HUES48 (cell line): Measurements from ENCODE around the gene VPS11.
"Not testable (repeated sequence)": the region's sequence is repeated elsewhere in the genome, so short reads cannot be mapped to it uniquely, and the experiment has no call there.

Experiments
- H3K27ac ChIP-seq: one replicate; pipeline ENCODE4 v1.7.0; 2013; ENCODE audit warnings: low read depth, low read length, inconsistent platforms
- H3K27me3 ChIP-seq: 2 replicates; pipeline ENCODE4 v1.6.1; 2013; ENCODE audit warnings: mild to moderate bottlenecking, low read length; ENCODE audit not compliant: control insufficient read depth, insufficient read depth
- H3K36me3 ChIP-seq: 2 replicates; pipeline ENCODE4 v1.6.1; 2013; ENCODE audit warnings: low read length; ENCODE audit not compliant: control insufficient read depth, insufficient read depth
- H3K4me1 ChIP-seq: 2 replicates; pipeline ENCODE4 v1.6.1; 2013; ENCODE audit warnings: mild to moderate bottlenecking, low read length; ENCODE audit not compliant: control insufficient read depth, insufficient read depth
- H3K4me3 ChIP-seq: 2 replicates; pipeline ENCODE4 v1.5.1; 2013; ENCODE audit warnings: mild to moderate bottlenecking, low read depth, low read length
- H3K9ac ChIP-seq: 2 replicates; pipeline ENCODE4 v1.6.1; 2013; ENCODE audit warnings: mild to moderate bottlenecking, low read depth, low read length, moderate library complexity
- H3K9me3 ChIP-seq: 2 replicates; pipeline ENCODE4 v1.6.1; 2013; ENCODE audit warnings: low read length; ENCODE audit not compliant: control insufficient read depth, insufficient read depth

VPS11 gene

DNA sequence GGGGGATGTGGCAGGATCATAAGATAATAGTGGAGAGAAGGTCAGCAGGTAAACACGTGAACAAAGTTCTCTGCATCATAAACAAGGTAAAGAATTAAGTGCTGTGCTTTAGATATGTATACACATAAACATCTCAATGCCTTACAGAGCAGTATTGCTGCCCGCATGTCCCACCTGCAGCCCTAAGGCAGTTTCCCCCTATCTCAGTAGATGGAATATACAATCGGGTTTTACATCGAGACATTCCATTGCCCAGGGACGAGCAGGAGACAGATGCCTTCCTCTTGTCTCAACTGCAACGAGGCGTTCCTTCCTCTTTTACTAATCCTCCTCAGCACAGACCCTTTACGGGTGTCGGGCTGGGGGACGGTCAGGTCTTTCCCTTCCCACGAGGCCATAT, 28.1 kb upstream of the VPS11 start:
- H3K9ac ChIP-seq, H3K4me3 ChIP-seq, H3K36me3 ChIP-seq, H3K9me3 ChIP-seq, H3K27ac ChIP-seq, H3K27me3 ChIP-seq, H3K4me1 ChIP-seq: not testable (repeated sequence)

DNA sequence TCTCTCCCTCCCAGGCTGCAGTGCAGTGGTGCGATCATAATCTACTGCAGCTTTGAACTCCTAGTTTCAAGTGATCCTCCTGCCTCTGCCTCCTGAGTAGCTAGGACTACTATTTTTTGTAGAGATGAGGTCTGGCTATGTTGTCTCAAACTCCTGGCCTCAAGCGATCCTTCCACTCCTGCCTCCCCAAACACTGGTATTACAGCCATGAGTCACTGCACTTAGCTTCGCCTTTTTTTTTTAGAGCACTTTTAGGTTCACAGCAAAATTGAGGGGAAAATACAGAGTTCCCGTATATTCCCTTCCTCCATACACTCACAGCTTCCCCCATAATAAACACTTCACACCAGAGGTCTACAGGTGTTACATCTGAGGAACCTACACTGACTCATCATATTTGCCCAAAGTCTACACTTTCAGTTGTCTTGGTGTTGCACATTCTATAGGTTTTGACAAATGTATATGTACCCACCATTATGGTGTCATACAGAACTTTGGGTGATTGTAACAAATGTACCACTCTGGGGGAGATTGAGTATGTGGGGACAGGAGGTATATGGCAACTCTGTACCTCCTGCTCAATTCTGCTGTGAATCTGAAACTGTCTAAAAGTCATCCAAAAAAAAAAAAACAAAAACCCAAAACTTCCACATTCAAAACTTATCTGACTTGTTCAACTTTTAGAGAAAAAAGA, 25.6 kb upstream of the VPS11 start:
- H3K9ac ChIP-seq = no peak overlapping the region
- no peak overlapping the region for H3K4me3 ChIP-seq
- H3K36me3 ChIP-seq = peaks cover 27% of the 10 kb centered on the region
- no peak overlapping the region for H3K27ac ChIP-seq
- no peaks in the 10 kb centered on the region for H3K9me3 ChIP-seq
- H3K4me1 ChIP-seq = peaks cover 6% of the 10 kb centered on the region; the same call in 1 of the 2 replicates
- no peaks in the 10 kb centered on the region for H3K27me3 ChIP-seq

DNA sequence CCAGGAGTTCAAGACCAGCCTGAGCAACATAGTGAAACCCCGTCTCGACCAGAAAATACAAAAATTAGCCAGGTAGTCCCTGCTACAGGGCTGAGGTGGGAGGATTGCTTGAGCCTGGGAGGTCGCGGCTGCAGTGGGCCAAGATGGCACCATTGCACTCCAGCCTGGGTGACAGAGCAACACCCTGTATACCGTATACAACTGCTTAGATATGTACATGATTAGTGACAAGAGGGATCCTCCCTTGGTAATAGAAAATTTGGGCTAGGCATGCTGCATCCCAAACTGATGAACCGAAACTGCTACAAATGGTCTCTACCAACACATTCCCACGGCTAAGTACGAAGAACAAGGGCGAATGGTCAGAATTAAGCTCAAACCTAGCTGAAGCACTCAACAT, 24.7 kb upstream of the VPS11 start:
- no peaks in the 10 kb centered on the region for H3K27me3 ChIP-seq
- no peaks in the 10 kb centered on the region for H3K9me3 ChIP-seq
- H3K4me3 ChIP-seq = no peak overlapping the region
- H3K4me1 ChIP-seq = peaks cover 6% of the 10 kb centered on the region; the same call in 1 of the 2 replicates
- no peak overlapping the region for H3K27ac ChIP-seq
- H3K9ac ChIP-seq = no peak overlapping the region
- H3K36me3 ChIP-seq = peaks cover 37% of the 10 kb centered on the region

DNA sequence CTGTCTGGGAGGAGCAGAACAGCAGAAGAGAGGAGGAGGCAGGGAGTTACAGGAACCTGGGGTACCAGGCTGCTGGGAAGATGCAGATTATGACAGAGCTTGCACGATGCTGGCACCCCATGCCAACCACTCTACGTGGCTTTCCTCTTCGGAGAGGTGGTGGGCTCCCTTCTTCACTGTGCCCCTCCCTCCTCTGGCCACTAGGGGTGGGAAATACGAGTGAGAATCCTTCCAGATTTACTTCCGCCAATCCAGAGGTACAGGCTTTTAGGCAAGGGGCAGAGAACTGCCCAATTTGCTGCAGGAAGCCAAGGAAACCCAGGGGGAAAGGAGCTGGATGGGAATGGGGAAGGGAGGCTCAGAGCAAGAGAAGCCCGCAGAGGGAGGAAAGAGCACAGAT, 22.9 kb upstream of the VPS11 start:
- Histone ChIP-seq H3K36me3 (peaks cover 55% of the 10 kb centered on the region), H3K4me1 (peaks cover 6% of the 10 kb centered on the region; the same call in 1 of the 2 replicates), H3K9me3 (no peaks in the 10 kb centered on the region), H3K9ac (no peak overlapping the region), H3K27me3 (no peaks in the 10 kb centered on the region), H3K4me3 (no peak overlapping the region), H3K27ac (no peak overlapping the region)

DNA sequence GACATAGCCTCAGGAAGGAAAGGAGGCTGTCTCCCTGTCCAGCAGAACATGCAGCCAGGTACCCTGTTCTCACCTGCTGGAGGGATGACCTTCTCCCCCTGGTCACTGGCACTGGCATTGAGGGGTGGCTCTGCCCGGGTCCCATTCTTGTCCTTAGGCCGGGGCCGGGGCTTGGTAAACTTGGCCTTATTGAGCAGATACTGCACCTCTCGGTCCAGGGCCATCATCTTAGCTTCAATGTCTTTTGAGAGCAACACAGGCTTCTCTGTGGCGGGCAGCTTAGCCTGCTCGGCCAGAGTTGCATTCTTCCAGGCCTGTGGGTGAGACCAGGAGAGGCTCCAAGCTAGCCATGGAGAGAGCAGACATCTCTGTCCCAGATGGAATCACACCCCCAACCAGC, 21.1 kb upstream of the VPS11 start:
- Histone ChIP-seq H3K4me3 (no peak overlapping the region), H3K9me3 (no peaks in the 10 kb centered on the region), H3K27me3 (no peaks in the 10 kb centered on the region), H3K9ac (no peak overlapping the region), H3K36me3 (peaks cover 73% of the 10 kb centered on the region), H3K27ac (no peak overlapping the region), H3K4me1 (peaks cover 6% of the 10 kb centered on the region; the same call in 1 of the 2 replicates)

DNA sequence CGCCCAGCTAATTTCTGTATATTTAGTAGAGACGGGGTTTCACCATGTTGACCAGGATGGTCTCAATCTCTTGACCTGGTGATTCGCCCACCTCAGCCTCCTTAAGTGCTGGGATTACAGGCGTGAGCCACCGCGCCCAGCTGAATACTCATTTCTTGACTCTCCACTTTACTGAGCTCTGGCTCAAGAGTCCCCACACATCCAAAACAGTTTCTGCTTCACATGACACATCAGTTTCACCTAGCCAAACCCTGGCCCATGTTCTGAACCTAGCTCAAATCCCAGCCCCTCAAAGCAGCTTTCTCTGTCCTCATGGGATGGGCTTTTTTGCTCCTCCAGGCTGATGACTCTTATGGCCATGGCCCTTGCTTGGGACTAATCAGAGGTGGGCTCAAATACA, 20.4 kb upstream of the VPS11 start:
- H3K9ac ChIP-seq = no peak overlapping the region
- H3K4me1 ChIP-seq = peaks cover 6% of the 10 kb centered on the region; the same call in 1 of the 2 replicates
- H3K27ac ChIP-seq = no peak overlapping the region
- no peaks in the 10 kb centered on the region for H3K27me3 ChIP-seq
- H3K36me3 ChIP-seq = peaks cover 80% of the 10 kb centered on the region
- no peaks in the 10 kb centered on the region for H3K9me3 ChIP-seq
- H3K4me3 ChIP-seq = no peak overlapping the region

DNA sequence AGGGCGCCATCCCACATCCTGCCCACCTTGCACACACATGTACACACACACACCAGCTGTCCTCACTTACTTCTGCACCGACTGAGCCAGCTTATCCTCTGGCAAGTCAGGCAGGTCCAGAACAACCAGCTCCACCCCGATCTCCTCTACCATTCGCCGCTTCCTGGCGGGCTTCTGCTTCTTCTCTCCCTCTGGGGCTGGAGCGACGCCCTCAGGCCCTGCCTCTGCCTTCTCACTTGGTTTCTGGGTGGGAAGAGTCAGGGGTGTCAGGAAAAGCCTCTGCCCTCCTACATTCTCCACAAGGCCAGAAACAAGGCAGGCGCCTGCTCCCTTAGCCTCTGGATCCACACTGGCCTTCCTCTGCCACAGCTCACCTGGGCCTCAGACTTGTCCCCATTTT, 19.0 kb upstream of the VPS11 start:
- Histone ChIP-seq H3K4me1 (peaks cover 6% of the 10 kb centered on the region; the same call in 1 of the 2 replicates), H3K9me3 (no peaks in the 10 kb centered on the region), H3K4me3 (no peak overlapping the region), H3K27ac (no peak overlapping the region), H3K27me3 (no peaks in the 10 kb centered on the region), H3K9ac (no peak overlapping the region), H3K36me3 (peaks cover 94% of the 10 kb centered on the region)

DNA sequence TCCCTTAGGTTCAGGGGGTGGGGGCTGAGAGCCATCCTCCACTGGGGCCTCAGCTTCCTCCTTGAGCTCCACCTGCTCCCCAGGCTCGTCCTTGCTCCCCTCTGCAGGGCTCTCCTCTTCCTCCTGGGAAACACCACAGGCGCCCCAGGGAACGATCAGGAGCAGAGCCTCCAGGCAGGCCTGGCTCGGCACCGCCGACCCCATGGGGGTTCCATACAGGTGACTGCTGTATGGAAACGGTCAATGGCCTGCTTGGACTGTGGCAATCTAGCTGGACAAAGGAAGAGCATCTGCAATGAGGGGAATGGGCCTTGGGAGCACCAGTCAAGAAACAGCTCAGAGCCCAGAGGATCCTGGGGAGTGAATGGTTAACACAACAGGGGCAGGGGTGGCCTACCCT, 18.5 kb upstream of the VPS11 start:
- Histone ChIP-seq H3K27ac (no peak overlapping the region), H3K9me3 (no peaks in the 10 kb centered on the region), H3K27me3 (no peaks in the 10 kb centered on the region), H3K9ac (no peak overlapping the region), H3K36me3 (peaks cover 99% of the 10 kb centered on the region), H3K4me3 (no peak overlapping the region), H3K4me1 (peaks cover 6% of the 10 kb centered on the region; the same call in 1 of the 2 replicates)

DNA sequence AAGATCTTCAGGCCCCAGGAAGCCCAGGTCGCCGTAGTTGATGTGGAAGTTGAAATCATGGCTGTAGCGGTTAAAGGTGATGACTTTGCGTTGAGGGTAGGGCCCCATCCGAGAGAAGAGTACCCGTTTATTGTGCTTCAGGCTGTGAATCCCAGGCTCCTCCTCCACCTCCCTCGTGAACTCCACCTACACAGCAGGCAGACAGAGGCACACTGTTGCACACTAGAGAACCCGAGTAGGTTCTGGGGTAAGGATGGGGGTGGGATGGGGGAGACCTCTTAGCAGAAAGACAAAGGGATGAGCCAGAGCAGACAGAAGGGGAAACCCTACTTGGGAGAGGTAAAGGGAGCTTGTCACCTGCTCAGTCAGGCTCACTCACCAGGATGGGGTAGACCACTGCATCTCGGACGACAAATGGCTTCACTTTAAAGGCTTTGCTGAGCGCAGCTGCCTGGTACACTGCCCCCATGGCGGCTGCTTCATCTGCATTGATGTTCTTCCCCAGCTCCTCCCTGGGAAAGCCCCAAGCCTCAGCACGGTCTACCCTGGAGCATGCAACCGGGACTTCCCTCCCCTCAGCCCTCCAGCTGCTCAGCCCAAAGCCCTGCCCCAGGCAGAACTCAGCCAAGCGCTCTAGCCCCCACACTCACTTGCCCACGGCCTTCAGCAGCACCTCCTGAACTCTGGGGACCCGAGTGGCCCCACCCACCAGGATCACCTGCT, 16.0 kb upstream of the VPS11 start:
- Histone ChIP-seq H3K4me1 (no peaks in the 10 kb centered on the region), H3K4me3 (no peak overlapping the region), H3K9ac (no peak overlapping the region), H3K27me3 (no peaks in the 10 kb centered on the region), H3K9me3 (no peaks in the 10 kb centered on the region), H3K36me3 (peaks cover 91% of the 10 kb centered on the region), H3K27ac (no peak overlapping the region)

DNA sequence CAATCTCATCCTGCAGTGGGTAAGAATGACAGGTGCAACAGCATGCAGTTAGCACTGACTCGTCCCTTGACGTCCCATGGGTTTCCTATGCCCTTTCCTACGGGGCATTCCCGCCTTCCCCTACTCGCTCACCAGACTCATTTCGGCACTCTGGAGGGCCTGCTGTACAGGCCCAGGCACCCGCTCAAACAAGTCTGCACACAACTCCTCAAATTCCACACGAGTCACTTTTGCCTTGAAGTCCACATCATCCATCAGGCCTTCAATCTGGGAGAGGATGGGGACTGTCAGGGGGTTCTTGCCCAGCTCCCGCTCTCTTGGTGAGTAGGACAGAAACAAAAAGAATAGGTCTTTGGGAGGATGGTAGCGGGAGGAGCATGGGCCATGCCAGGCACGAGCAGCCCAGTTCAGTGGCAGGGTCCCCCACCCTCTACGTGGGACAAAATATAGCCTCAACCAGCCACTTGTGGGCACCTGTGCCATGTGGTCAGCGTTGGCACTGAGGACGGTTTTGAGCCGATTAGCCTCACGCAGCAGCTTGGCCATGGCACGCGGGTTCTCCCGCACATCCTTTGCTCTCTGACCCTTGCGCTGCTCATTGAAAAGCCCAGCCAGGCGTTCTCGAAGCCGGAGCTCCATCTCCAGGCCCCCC, 15.3 kb upstream of the VPS11 start:
- Histone ChIP-seq H3K4me3 (no peak overlapping the region), H3K9me3 (no peaks in the 10 kb centered on the region), H3K4me1 (no peaks in the 10 kb centered on the region), H3K9ac (no peak overlapping the region), H3K36me3 (peaks cover 84% of the 10 kb centered on the region), H3K27me3 (no peaks in the 10 kb centered on the region), H3K27ac (no peak overlapping the region)

DNA sequence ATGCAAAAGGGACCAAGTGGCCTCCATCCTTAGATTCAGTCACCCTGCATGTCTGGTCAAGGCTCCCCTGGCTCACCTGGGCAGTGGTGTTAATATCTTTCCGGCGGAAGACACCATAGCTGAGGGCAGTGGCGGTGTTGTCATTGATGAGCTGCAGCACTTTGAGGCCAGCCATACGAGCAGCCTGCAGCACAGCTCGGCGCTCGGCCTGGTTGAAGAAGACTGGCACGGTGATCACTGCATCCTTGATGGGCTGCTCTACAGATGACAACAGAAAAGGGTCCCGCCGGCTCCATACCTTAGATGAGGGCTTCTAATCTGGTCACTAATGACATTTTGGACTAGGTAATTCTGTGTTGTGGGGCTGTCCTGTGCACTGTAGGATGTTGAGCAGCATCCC, 13.2 kb upstream of the VPS11 start:
- H3K9me3 ChIP-seq = no peaks in the 10 kb centered on the region
- no peak overlapping the region for H3K4me3 ChIP-seq
- H3K27ac ChIP-seq = no peak overlapping the region
- H3K4me1 ChIP-seq = no peaks in the 10 kb centered on the region
- peaks cover 63% of the 10 kb centered on the region for H3K36me3 ChIP-seq
- no peaks in the 10 kb centered on the region for H3K27me3 ChIP-seq
- no peak overlapping the region for H3K9ac ChIP-seq
